DND-41 (cell line): ENCODE measurements around the gene TET2.

Experiments used
- ATAC-seq: fragments of 200-7000 bp; cut with Tn5 transposase; 3 replicates; pipeline ENCODE4 v1.9.1; 2021; ENCODE audit warnings: low read depth; ENCODE audit not compliant: insufficient read depth
- DNase-seq: peaks from one replicate; pipeline ENCODE4 v3.0.0-alpha.2; 2020
- H2AFZ ChIP-seq: 2 replicates; pipeline ENCODE4 v1.6.0; 2012; ENCODE audit warnings: low read depth, low read length
- H3K27ac ChIP-seq: 2 replicates; pipeline ENCODE4 v1.5.1; 2012; ENCODE audit warnings: low read length, inconsistent platforms
- H3K27me3 ChIP-seq: fragments of 200-600 bp; sonication (generic); 2 replicates; pipeline ENCODE4 v1.6.0; 2012; ENCODE audit warnings: low read length, mild to moderate bottlenecking, inconsistent platforms; ENCODE audit not compliant: insufficient read depth, poor library complexity
- H3K36me3 ChIP-seq: 2 replicates; pipeline ENCODE4 v1.5.1; 2012; ENCODE audit warnings: low read length, inconsistent platforms; ENCODE audit not compliant: insufficient read depth
- H3K4me1 ChIP-seq: 2 replicates; pipeline ENCODE4 v1.5.1; 2012; ENCODE audit warnings: mild to moderate bottlenecking, low read length; ENCODE audit not compliant: insufficient read depth
- H3K4me2 ChIP-seq: 2 replicates; pipeline ENCODE4 v1.6.0; 2012; ENCODE audit warnings: mild to moderate bottlenecking, moderate library complexity, low read length, inconsistent platforms; ENCODE audit not compliant: insufficient read depth
- H3K4me3 ChIP-seq, 2 experiments: fragments of 200-600 bp in 1 of 2; shearing (Covaris generic) in 1 of 2; 2 replicates each; pipeline ENCODE4 v1.5.1; 2012 to 2016; ENCODE audit warnings: inconsistent platforms in 2 of 2, low read length in 2 of 2, mild to moderate bottlenecking in 2 of 2, low read depth in 1 of 2, moderate library complexity in 1 of 2
- H3K79me2 ChIP-seq: 2 replicates; pipeline ENCODE4 v1.6.0; 2012; ENCODE audit warnings: low read length, inconsistent platforms; ENCODE audit not compliant: insufficient read depth
- H3K9ac ChIP-seq: 2 replicates; pipeline ENCODE4 v1.6.0; 2012; ENCODE audit warnings: low read depth, mild to moderate bottlenecking, inconsistent platforms, low read length, moderate library complexity
- H3K9me3 ChIP-seq: 2 replicates; pipeline ENCODE4 v1.5.1; 2012; ENCODE audit warnings: low read length, moderate library complexity, mild to moderate bottlenecking, inconsistent platforms; ENCODE audit not compliant: insufficient read depth, severe bottlenecking
- H4K20me1 ChIP-seq: 2 replicates; pipeline ENCODE4 v1.6.0; 2012; ENCODE audit warnings: low read length; ENCODE audit not compliant: insufficient read depth
- EZH2 ChIP-seq: IDR thresholded peaks from 3 replicates; pipeline ENCODE4 v1.6.1; 2012; ENCODE audit warnings: borderline replicate concordance, low read depth, mild to moderate bottlenecking, moderate library complexity, low read length, inconsistent platforms; ENCODE audit not compliant: severe bottlenecking
- TF ChIP-seq, protein P1 (sequence below): IDR thresholded peaks from 2 replicates; pipeline ENCODE4 v1.5.1; 2012; ENCODE audit warnings: borderline replicate concordance, low read length, moderate library complexity, mild to moderate bottlenecking; ENCODE audit not compliant: poor library complexity, severe bottlenecking; ENCODE audit errors: extremely low read depth

The TET2 gene

DNA sequence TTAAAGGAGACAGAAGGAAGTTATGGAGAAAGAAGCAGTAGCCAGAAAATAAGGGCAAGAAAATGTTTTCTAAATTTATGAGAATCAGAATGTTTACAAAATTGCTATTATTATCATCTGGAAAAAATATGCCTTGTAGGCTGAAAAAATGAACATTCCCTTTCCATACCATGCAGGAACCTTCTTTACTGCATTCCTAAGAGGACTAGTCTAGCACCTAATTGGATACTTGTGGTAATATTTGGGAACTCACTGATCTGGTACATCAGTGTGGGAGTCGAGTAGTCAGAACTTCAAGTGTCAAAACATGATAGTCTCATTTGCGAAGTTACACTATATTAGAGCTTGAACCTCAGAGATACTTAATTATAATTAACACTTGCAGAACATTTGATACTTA, 51.9 kb downstream of the TET2 start:
- Histone ChIP-seq H3K27ac (no peak overlapping the region), H3K4me1 (no peaks in the 10 kb centered on the region), H3K4me2 (no peak overlapping the region), H3K36me3 (no peaks in the 10 kb centered on the region), H3K79me2 (no peaks in the 10 kb centered on the region), H3K9me3 (no peaks in the 10 kb centered on the region), H3K27me3 (no peaks in the 10 kb centered on the region), H3K4me3 (no peak overlapping the region), H2AFZ (no peak overlapping the region), H3K9ac (no peak overlapping the region), H4K20me1 (no peaks in the 10 kb centered on the region)
- DNase-seq (no peak), ATAC-seq (no peak)
- TF ChIP-seq, protein P1, sequence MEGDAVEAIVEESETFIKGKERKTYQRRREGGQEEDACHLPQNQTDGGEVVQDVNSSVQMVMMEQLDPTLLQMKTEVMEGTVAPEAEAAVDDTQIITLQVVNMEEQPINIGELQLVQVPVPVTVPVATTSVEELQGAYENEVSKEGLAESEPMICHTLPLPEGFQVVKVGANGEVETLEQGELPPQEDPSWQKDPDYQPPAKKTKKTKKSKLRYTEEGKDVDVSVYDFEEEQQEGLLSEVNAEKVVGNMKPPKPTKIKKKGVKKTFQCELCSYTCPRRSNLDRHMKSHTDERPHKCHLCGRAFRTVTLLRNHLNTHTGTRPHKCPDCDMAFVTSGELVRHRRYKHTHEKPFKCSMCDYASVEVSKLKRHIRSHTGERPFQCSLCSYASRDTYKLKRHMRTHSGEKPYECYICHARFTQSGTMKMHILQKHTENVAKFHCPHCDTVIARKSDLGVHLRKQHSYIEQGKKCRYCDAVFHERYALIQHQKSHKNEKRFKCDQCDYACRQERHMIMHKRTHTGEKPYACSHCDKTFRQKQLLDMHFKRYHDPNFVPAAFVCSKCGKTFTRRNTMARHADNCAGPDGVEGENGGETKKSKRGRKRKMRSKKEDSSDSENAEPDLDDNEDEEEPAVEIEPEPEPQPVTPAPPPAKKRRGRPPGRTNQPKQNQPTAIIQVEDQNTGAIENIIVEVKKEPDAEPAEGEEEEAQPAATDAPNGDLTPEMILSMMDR: no peak
- no peak for TF ChIP-seq EZH2

DNA sequence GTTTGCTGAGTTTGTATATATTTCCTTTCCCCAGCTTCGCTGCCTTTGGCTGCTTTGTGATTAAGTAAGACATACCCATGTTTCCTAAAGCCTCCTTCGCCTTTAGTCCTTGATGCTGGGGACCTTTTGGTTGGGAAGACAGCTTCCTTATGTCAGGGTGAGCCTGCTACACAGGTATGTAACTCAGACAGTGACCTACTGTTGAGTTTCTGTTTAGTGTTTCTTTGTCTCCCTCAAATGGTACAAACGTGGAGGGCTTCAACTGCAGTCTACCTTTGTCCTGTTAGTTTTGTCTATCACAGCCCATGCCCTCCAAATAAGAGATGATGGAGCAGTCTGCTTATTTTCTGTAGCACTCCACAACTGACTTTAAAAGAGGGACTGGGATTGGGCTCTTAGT, 59.5 kb downstream of the TET2 start:
- Histone ChIP-seq H3K9ac (no peak overlapping the region), H3K79me2 (no peaks in the 10 kb centered on the region), H3K27me3 (no peaks in the 10 kb centered on the region), H3K27ac (no peak overlapping the region), H3K4me1 (no peaks in the 10 kb centered on the region), H4K20me1 (no peaks in the 10 kb centered on the region), H3K9me3 (no peaks in the 10 kb centered on the region), H3K4me3 (no peak overlapping the region), H3K36me3 (no peaks in the 10 kb centered on the region), H3K4me2 (no peak overlapping the region), H2AFZ (no peak overlapping the region)
- TF ChIP-seq, protein P1: no peak
- no peak for TF ChIP-seq EZH2
- ATAC-seq (no peak), DNase-seq (no peak)

DNA sequence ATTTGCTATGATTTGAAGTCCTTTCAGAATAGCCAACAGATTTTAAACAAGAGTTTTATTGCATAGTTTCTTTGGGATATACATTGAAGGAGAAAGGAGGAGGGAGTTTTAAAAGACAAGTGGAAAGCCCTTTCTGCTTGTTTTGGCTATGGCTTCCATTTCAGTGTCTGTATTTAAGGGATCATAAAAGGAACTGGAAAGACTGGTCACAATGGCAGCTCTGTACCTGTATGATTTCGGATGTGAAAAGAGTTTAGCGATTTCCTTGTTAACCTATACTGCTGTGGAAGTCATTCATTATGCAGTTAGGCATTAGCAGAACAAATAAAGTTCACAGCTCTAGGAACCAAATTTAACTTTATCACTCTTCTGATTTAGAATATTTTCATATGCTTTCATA, 60.7 kb downstream of the TET2 start:
- Histone ChIP-seq H3K36me3 (no peaks in the 10 kb centered on the region), H3K79me2 (no peaks in the 10 kb centered on the region), H3K9me3 (no peaks in the 10 kb centered on the region), H3K27me3 (no peaks in the 10 kb centered on the region), H2AFZ (no peak overlapping the region), H4K20me1 (no peaks in the 10 kb centered on the region), H3K4me3 (no peak overlapping the region), H3K4me2 (no peak overlapping the region), H3K27ac (no peak overlapping the region), H3K9ac (no peak overlapping the region), H3K4me1 (no peaks in the 10 kb centered on the region)
- ATAC-seq (no peak), DNase-seq (no peak)
- TF ChIP-seq EZH2: no peak
- TF ChIP-seq, protein P1: no peak

DNA sequence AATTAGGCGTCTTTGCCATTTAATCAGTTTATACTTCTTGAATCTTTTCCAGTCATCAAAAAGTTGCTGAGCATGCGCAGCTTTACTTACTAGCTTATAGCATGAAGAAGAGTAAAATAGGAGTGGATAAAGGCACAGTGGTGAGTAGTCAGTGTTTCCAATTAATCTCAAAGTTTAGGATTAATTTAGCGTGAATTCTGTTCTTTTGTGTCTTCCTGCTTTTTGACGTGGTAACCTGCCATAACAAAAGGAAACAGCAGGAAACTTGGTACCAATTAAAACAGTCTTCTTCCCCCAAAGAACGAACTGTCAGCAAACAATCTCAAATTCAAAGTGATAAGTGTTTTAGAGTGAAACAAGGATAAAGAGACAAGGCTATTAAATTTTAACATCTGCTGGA, 61.9 kb downstream of the TET2 start:
- Histone ChIP-seq H2AFZ (no peak overlapping the region), H3K36me3 (no peaks in the 10 kb centered on the region), H3K4me3 (no peak overlapping the region), H3K79me2 (no peaks in the 10 kb centered on the region), H3K4me1 (no peaks in the 10 kb centered on the region), H3K9ac (no peak overlapping the region), H3K9me3 (no peaks in the 10 kb centered on the region), H3K27ac (no peak overlapping the region), H3K27me3 (no peaks in the 10 kb centered on the region), H4K20me1 (no peaks in the 10 kb centered on the region), H3K4me2 (no peak overlapping the region)
- ATAC-seq: no peak
- DNase-seq: no peak
- TF ChIP-seq, protein P1: no peak
